ENCODE data around the gene CNPY3.
"Not testable (repeated sequence)": the region's sequence is repeated elsewhere in the genome, so short reads cannot be mapped to it uniquely, and the experiment has no call there.

Gene CNPY3

GRCh38 chr6:42901538-42901957, 27.7 kb upstream of the CNPY3 start:
- no peak overlapping the region for H2AFZ ChIP-seq (ENCODE audit: insufficient read depth, low read length, poor library complexity)
- H3K23ac ChIP-seq (ENCODE audit: low read length): no peak overlapping the region
- no peak overlapping the region for H4K12ac ChIP-seq (ENCODE audit: low read depth, low read length)
- H4K8ac ChIP-seq (ENCODE audit: low read depth, low read length): no peak overlapping the region
- no peaks in the 10 kb centered on the region for H3K9me3 ChIP-seq (ENCODE audit: insufficient read depth, low read depth, low read length)
- DNase-seq: peak; percentile 70 to 98
- H2AK5ac ChIP-seq (ENCODE audit: low read length): no peak overlapping the region
- H3K18ac ChIP-seq (ENCODE audit: low read length): no peak overlapping the region
- H4K91ac ChIP-seq (ENCODE audit: low read depth, low read length): no peak overlapping the region
- H3K9ac ChIP-seq (ENCODE audit: low read length): no peak overlapping the region
- no peaks in the 10 kb centered on the region for H3K27me3 ChIP-seq (ENCODE audit: insufficient read depth, low read length)
- H2BK12ac ChIP-seq (ENCODE audit: low read length): no peak overlapping the region
- H2BK5ac ChIP-seq (ENCODE audit: low read depth, low read length, poor library complexity): no peak overlapping the region
- H3K4me1 ChIP-seq (ENCODE audit: control insufficient read depth in 1 of 2, insufficient read depth in 2 of 2, low read length in 2 of 2): no peaks in the 10 kb centered on the region
- no CpG with 5 or more reads among the region's 11 CpGs for WGBS (ENCODE audit: extremely low coverage, insufficient coverage, insufficient read length)
- no peaks in the 10 kb centered on the region for H3K36me3 ChIP-seq (ENCODE audit: control insufficient read depth in 1 of 2, insufficient read depth in 2 of 2, low read length in 2 of 2)
- no peak overlapping the region for H3K14ac ChIP-seq (ENCODE audit: low read length)
- H3K79me2 ChIP-seq (ENCODE audit: control insufficient read depth, insufficient read depth, low read length, poor library complexity): no peaks in the 10 kb centered on the region
- no peak overlapping the region for H3K4ac ChIP-seq (ENCODE audit: low read depth, low read length)
- no peak overlapping the region for H2BK120ac ChIP-seq (ENCODE audit: insufficient read depth, low read length, poor library complexity)
- H3K4me3 ChIP-seq (ENCODE audit: low read depth, low read length): no peak overlapping the region
- H3K79me1 ChIP-seq (ENCODE audit: low read length): no peaks in the 10 kb centered on the region
- H3K4me2 ChIP-seq (ENCODE audit: low read length): no peak overlapping the region
- H3K27ac ChIP-seq (ENCODE audit: low read depth, low read length): no peak overlapping the region

DNA sequence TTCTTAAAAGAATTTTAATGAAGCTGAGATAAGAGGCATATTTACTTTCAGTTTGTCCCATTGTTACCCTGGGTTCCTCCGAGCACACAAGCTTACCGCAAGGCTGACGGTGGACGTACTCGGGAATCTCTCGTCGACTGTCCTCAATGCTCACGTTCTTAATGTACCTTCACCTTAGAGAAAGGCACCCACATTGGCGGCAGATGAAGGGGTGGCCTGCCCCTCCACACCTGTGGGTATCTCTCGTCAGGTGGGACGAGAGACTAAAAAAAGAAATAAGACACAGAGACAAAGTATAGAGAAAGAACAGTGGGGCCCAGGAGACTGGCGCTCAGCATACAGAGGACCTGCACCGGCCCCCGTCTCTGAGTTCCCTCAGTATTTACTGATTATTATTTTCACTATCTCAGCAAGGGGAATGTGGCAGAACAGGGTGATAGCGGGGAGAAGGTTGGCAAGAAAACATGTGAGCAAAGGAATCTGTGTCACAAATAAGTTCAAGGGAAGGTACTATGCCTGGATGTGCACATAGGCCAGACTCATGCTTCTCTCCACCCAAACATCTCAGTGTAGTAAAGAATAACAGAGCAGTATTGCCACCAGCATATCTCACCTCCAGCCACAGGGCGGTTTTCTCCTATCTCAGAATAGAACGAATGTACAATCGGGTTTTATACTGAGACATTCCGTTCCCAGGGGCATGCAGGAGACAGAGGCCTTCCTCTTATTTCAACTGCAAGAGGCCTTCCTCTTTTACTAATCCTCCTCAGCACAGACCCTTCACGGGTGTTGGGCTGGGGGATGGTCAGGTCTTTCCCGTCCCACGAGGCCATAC, 26.6 kb upstream of the CNPY3 start:
- not testable (repeated sequence) for H2BK120ac ChIP-seq (ENCODE audit: insufficient read depth, low read length, poor library complexity); DNase-seq; H3K4me3 ChIP-seq (ENCODE audit: low read depth, low read length); H2BK5ac ChIP-seq (ENCODE audit: low read depth, low read length, poor library complexity); H2AFZ ChIP-seq (ENCODE audit: insufficient read depth, low read length, poor library complexity); H3K27ac ChIP-seq (ENCODE audit: low read depth, low read length); H3K36me3 ChIP-seq (ENCODE audit: control insufficient read depth in 1 of 2, insufficient read depth in 2 of 2, low read length in 2 of 2); H4K8ac ChIP-seq (ENCODE audit: low read depth, low read length); H2BK12ac ChIP-seq (ENCODE audit: low read length); H3K79me1 ChIP-seq (ENCODE audit: low read length); H3K9me3 ChIP-seq (ENCODE audit: insufficient read depth, low read depth, low read length); H3K18ac ChIP-seq (ENCODE audit: low read length); H4K91ac ChIP-seq (ENCODE audit: low read depth, low read length); H3K27me3 ChIP-seq (ENCODE audit: insufficient read depth, low read length); H3K4me1 ChIP-seq (ENCODE audit: control insufficient read depth in 1 of 2, insufficient read depth in 2 of 2, low read length in 2 of 2); H3K79me2 ChIP-seq (ENCODE audit: control insufficient read depth, insufficient read depth, low read length, poor library complexity); H3K9ac ChIP-seq (ENCODE audit: low read length); H3K4me2 ChIP-seq (ENCODE audit: low read length); H3K23ac ChIP-seq (ENCODE audit: low read length); H3K4ac ChIP-seq (ENCODE audit: low read depth, low read length); H3K14ac ChIP-seq (ENCODE audit: low read length); H4K12ac ChIP-seq (ENCODE audit: low read depth, low read length); H2AK5ac ChIP-seq (ENCODE audit: low read length)
- no CpG with 5 or more reads among the region's 22 CpGs for WGBS (ENCODE audit: extremely low coverage, insufficient coverage, insufficient read length)

DNA sequence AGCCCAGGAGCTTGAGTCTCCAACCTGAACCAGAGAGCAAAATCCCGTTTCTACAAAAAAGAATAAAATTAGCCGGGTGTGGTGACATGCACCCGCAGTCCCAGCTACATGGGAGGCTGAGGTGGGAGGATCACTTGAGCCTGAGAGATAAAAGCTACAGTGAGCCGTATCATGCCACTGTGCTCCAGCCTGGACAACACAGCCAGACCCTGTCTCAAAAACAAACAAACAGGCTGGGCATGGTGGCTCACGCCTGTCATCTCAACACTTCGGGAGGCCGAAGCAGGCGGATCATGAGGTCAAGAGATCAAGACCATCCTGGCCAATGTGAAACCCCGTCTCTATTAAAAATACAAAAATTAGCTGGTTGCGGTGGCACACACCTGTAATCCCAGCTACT, 24.8 kb upstream of the CNPY3 start:
- H3K79me1 ChIP-seq (ENCODE audit: low read length): no peaks in the 10 kb centered on the region
- no peak overlapping the region for H4K12ac ChIP-seq (ENCODE audit: low read depth, low read length)
- no peak overlapping the region for H3K4ac ChIP-seq (ENCODE audit: low read depth, low read length)
- H2BK12ac ChIP-seq (ENCODE audit: low read length): no peak overlapping the region
- DNase-seq: no peak
- no peak overlapping the region for H3K18ac ChIP-seq (ENCODE audit: low read length)
- no peak overlapping the region for H2BK120ac ChIP-seq (ENCODE audit: insufficient read depth, low read length, poor library complexity)
- H3K36me3 ChIP-seq (ENCODE audit: control insufficient read depth in 1 of 2, insufficient read depth in 2 of 2, low read length in 2 of 2): no peaks in the 10 kb centered on the region
- no peak overlapping the region for H3K23ac ChIP-seq (ENCODE audit: low read length)
- H3K27ac ChIP-seq (ENCODE audit: low read depth, low read length): no peak overlapping the region
- H3K27me3 ChIP-seq (ENCODE audit: insufficient read depth, low read length): no peaks in the 10 kb centered on the region
- H3K79me2 ChIP-seq (ENCODE audit: control insufficient read depth, insufficient read depth, low read length, poor library complexity): no peaks in the 10 kb centered on the region
- no CpG with 5 or more reads among the region's 10 CpGs for WGBS (ENCODE audit: extremely low coverage, insufficient coverage, insufficient read length)
- H2AK5ac ChIP-seq (ENCODE audit: low read length): no peak overlapping the region
- no peak overlapping the region for H3K9ac ChIP-seq (ENCODE audit: low read length)
- no peak overlapping the region for H3K4me3 ChIP-seq (ENCODE audit: low read depth, low read length)
- H4K91ac ChIP-seq (ENCODE audit: low read depth, low read length): no peak overlapping the region
- no peak overlapping the region for H3K4me2 ChIP-seq (ENCODE audit: low read length)
- H3K4me1 ChIP-seq (ENCODE audit: control insufficient read depth in 1 of 2, insufficient read depth in 2 of 2, low read length in 2 of 2): no peaks in the 10 kb centered on the region
- H3K9me3 ChIP-seq (ENCODE audit: insufficient read depth, low read depth, low read length): no peaks in the 10 kb centered on the region
- no peak overlapping the region for H4K8ac ChIP-seq (ENCODE audit: low read depth, low read length)
- no peak overlapping the region for H2BK5ac ChIP-seq (ENCODE audit: low read depth, low read length, poor library complexity)
- no peak overlapping the region for H2AFZ ChIP-seq (ENCODE audit: insufficient read depth, low read length, poor library complexity)
- H3K14ac ChIP-seq (ENCODE audit: low read length): no peak overlapping the region

DNA sequence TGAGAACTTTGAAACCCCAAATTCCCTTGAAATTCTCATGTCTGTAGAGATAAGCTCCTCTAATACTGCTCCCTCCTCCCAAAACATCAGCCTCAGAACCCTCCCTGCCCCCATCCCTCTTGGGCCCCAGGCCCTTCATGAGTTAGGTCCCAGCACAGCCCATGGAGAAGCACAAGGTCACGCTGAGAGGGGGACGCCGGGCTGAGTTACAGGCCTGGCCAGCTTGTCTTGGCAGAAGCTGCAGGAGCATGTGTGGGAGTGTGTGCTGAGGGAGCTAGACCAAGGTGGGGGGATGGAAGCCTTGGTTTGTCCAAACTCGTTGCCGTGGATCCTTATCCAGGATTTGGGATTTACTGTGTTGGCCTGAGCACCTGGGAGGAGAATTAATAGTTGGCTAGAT, 21.9 kb upstream of the CNPY3 start:
- no peak overlapping the region for H2BK12ac ChIP-seq (ENCODE audit: low read length)
- no peaks in the 10 kb centered on the region for H3K9me3 ChIP-seq (ENCODE audit: insufficient read depth, low read depth, low read length)
- no peak overlapping the region for H4K12ac ChIP-seq (ENCODE audit: low read depth, low read length)
- DNase-seq: no peak
- no peak overlapping the region for H3K14ac ChIP-seq (ENCODE audit: low read length)
- H3K79me1 ChIP-seq (ENCODE audit: low read length): peaks cover 3% of the 10 kb centered on the region
- H3K27ac ChIP-seq (ENCODE audit: low read depth, low read length): no peak overlapping the region
- no peak overlapping the region for H4K8ac ChIP-seq (ENCODE audit: low read depth, low read length)
- H2AK5ac ChIP-seq (ENCODE audit: low read length): no peak overlapping the region
- H3K36me3 ChIP-seq (ENCODE audit: control insufficient read depth in 1 of 2, insufficient read depth in 2 of 2, low read length in 2 of 2): no peaks in the 10 kb centered on the region
- peak overlapping the region; percentile 15 for H3K4me3 ChIP-seq (ENCODE audit: low read depth, low read length)
- H3K27me3 ChIP-seq (ENCODE audit: insufficient read depth, low read length): no peaks in the 10 kb centered on the region
- H3K23ac ChIP-seq (ENCODE audit: low read length): no peak overlapping the region
- H3K18ac ChIP-seq (ENCODE audit: low read length): no peak overlapping the region
- no peak overlapping the region for H2AFZ ChIP-seq (ENCODE audit: insufficient read depth, low read length, poor library complexity)
- WGBS (ENCODE audit: extremely low coverage, insufficient coverage, insufficient read length): no CpG with 5 or more reads among the region's 5 CpGs
- H3K4ac ChIP-seq (ENCODE audit: low read depth, low read length): no peak overlapping the region
- H3K79me2 ChIP-seq (ENCODE audit: control insufficient read depth, insufficient read depth, low read length, poor library complexity): peaks cover 2% of the 10 kb centered on the region
- H3K4me1 ChIP-seq (ENCODE audit: control insufficient read depth in 1 of 2, insufficient read depth in 2 of 2, low read length in 2 of 2): peaks cover 0 to 2% of the 10 kb centered on the region in 2 experiments
- H4K91ac ChIP-seq (ENCODE audit: low read depth, low read length): no peak overlapping the region
- no peak overlapping the region for H2BK5ac ChIP-seq (ENCODE audit: low read depth, low read length, poor library complexity)
- no peak overlapping the region for H3K4me2 ChIP-seq (ENCODE audit: low read length)
- H2BK120ac ChIP-seq (ENCODE audit: insufficient read depth, low read length, poor library complexity): no peak overlapping the region
- no peak overlapping the region for H3K9ac ChIP-seq (ENCODE audit: low read length)

Data from trophoblast cell (in vitro differentiated cells and primary cell).